Lung microvascular endothelial cell (primary cell): ENCODE measurements around the gene YIF1A. TPM values are rescaled to one million over a fixed set of nuclear protein-coding genes. Genes with fewer than 3 reads are reported as not detected.
"Not testable (repeated sequence)": the region's sequence is repeated elsewhere in the genome, so short reads cannot be mapped to it uniquely, and the experiment has no call there.

Experiments
- DNase-seq, 2 donors: peaks; one replicate each; pipeline versions ENCODE4 v3.0.0 to v3.0.0-alpha.2; 2010; ENCODE audit warnings: low read depth in 2 of 2
- total RNA-seq: library from RNA; depleted of rRNA; stranded (reverse); fragments of >200 nt; gene quantifications from 2 replicates; pipeline ENCODE4 v1.2.1, GENCODE V29; 2014

Gene YIF1A
- total RNA-seq, 1 donor from 2014 or later, result 136 TPM

DNA sequence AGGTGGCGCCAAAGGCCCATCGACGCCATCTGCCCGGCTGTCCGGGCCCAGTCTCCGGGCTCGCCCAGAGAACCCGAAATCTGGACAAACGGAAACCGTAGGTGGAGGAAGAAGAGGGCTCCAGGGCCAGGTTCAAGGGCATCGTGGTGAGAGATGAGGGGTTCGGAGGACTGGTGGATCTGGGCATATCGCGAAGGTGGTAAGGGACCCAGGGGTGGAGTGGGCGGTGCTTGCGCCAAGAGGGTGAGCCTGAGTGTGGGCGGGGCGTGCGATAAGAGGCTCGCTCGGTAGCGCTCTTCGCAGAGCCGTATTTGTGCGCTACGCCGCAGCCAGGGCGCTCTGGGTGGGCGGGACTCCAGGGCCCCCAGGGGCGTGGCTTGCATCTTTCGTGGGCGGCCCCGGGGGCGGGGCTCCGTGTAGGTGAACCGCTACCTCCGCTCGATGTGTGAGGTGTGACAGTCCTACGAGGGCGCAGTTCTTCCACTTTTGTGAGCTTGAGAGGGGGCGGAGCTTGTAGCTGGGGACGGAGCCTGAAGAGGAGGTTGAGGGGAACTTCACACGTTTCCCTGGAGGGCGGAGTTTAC is 23.1 kb upstream of the YIF1A start:
- DNase-seq, result peak; percentile 94 to 95

DNA sequence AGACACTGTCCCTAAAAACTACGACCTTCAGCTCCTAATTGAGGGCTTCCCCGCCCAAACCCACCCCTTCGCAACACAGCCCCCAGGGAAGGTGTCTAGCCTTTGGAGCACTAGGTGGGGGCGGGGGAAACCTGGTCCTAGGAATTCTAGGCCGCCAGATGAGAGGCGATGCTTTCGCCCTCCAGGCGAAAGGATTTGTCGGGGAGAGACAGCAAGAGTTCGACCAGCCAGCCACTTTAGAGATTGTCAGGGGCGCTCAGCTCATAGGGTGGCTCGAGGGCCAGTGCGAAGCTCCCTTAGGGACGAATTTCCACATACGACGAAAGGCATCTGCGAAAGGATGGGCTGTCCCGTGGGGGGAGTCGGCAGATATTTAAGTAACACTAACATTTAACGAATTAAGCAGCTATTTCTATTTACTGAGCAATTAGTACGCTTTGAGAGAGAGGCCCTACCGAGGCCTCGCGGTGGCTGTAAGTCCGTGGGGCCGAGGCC is 22.6 kb upstream of the YIF1A start:
- no peak for DNase-seq

DNA sequence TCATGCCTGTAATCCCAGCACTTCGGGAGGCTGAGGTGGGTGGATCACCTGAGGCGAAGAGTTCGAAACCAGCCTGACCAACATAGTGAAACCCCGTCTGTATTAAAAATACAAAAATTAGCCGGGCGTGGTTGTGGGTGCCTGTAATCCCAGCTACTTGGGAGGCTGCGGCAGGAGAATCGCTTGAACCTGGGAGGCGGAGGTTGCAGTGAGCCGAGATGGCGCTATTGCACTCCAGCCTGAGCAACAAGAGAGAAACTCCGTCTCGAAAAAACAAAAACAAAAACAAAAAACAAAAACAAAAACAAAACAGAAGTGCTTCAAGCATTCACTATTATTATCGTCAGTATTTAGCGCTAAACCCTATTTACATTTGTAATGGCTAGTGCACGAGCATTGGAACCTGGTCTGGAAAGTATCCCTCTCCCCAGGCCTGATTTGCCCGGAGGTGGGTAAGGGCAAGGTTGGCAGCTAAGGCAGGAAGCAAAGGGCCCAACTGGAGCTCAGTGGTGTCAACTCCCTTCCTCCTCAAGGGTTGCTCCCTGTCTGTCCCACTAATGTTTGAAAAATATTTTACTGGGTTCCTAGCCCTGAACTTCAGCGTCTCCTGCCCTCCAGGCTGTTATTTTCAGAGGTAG is 22.0 kb upstream of the YIF1A start:
- not testable (repeated sequence) for DNase-seq

DNA sequence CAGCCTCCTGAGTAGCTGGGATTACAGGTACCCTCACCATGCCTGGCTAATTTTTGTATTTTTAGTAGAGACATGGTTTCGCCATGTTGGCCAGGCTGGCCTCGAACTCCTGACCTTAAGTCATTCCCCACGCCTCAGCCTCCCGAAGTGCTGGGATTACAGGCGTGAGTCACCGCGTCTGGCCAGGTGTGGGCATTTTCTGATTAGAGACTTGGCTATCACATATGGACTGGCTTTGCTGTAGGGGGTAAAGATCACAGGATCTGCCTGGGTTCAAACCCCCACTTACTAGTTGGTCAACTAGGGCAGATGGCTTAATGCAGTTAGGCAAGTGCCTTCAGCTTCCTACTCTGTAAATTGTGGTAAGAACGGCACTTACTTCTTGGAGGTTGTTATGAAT is 21.4 kb upstream of the YIF1A start:
- no peak for DNase-seq

DNA sequence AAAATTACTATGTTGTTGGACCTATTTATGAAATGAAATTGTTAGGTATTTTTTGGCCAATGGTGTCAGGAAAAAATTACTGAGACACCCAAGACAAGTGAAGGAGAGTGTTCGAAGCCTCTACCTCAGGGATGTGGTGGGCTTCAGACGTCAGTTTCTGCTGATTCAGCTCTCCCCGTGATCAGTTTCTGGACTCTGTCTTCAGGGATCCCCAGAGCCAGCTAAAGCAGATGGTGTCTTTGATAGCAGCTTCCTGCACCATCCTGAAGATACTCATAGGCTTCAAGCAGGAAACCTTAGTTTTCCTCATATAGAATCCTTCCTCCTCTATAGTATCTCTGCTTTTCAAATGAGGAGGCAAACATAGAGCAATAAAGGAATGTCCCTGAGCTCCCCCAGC is 20.5 kb upstream of the YIF1A start:
- DNase-seq, result no peak

DNA sequence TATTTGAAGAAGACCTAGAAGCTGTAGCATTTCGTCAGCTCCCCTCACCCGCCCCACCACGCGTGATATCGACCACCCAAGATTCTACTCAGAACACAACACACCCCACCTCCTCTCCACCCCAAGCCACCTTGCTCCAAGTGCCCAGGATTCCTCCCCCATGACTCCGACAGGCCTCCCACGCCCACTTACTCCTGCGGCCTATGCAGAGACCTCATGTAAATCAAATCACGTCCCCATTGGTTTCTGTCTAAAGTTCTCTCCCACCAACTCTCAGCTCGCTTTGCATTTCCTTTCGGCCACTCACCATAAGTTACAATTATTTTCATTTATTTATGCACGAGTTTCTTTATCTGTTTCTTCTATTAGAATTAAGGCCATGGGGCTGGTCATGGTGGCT is 13.7 kb upstream of the YIF1A start:
- DNase-seq, result no peak

DNA sequence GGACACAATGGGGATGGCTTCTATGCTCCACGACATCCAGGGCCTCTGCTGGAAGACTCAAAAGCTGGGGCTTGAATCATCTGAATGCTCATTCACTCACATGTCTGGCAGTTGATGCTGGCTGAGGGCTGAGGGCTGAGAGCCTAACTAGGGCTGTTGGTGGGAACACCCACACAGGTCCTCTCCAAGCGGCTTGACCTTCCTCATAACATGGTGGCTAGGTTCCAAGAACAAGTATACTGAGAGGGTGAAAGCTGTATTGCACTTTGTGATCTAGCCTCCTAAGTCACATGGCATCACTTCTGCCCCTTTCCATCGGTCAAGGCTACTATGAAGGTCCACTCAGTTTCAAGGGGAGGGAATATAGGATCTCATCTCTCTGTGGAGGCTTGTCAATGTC is 10.2 kb upstream of the YIF1A start:
- no peak for DNase-seq

DNA sequence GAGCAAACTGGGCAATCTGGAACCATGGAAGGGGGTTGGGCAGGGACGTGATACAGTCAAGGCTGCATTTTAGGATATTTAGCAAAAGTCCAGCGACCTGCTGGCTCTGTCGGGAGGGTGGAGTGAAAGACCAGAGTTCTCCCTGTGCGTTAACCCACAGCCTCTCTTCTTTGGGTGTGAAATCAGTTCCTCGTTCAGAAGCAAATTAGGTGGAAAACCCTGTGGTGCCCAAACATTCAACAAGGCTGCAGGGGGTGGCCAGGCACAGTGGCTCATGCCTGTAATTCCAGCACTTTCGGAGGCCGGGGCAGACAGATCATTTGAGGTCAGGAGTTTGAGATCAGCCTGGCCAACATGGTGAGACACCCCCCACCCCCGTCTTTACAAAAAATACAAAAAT is 8.7 kb upstream of the YIF1A start:
- no peak for DNase-seq

DNA sequence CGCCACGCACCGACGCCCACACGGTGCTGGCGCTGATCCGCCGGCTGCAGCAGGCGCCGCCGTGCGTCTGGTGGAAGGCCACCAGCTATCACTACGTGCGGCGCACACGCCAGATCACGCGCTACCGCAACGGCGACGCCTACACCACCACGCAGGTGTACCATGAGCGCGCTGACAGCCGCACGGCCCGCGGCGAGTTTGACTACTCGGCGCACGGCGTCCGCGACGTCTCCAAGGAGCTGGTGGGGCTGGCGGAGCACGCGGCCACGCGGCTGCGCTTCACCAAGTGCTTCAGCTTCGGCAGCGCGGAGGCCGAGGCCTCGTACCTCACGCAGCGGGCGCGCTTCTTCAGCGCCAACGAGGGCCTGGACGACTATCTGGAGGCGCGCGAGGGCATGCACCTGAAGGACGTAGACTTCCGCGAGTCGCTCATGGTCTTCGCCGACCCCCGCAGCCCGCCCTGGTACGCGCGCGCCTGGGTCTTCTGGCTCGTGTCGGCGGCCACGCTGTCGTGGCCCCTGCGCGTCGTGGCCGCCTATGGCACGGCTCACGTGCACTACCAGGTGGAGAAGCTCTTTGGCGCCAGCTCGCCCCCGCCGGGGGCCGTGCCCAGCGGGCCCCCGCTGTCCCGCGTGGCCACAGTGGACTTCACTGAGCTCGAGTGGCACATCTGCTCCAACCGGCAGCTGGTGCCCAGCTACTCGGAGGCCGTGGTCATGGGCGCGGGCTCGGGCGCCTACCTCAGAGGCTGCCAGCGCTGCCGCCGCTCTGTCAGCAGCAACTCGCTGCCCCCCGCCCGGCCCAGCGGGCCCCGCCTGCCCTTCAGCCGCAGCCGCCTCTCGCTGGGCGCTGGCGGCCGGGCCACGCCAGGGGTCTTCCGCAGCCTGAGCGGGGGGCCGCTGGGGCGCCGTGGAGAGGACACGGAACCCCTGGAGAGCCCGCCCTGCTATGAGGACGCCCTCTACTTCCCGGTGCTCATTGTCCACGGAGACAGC is 6.0 kb upstream of the YIF1A start:
- no peak for DNase-seq

DNA sequence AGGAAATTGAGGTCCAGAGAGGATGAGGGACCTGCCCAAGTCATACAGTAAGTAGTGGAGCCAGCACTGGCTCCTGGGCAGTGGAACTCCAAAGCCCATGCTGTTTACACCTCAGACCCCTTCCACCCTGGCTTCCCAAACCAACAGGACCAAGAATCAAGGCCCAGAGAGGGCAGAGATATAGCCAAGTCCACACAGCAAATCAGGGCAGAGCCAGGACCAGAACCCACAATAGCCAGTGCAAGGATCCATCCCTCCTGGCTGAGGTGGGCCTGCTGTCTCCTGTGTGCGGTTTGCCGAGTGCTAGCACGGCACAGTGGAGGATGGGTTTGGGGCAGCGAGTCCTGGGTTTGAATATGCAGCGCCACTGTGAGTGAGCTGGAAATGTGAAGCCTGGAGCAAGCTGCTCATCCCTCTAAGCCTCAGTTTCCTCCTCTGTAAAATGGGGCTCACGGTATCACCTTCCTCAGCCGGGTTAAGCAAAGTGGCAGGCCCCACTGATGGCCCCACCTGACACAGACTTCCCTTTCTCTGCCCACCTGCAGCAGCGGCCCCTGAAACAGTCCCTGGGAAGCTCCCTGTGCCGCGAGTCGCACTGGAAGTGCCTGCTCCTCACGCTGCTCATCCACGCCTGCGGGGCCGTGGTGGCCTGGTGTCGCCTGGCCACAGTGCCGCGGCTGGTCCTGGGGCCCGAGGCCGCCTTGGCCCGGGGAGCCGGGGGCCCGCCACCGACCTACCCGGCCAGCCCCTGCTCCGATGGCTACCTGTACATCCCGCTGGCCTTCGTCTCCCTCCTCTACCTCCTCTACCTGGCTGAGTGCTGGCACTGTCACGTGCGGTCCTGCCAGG is 5.1 kb upstream of the YIF1A start:
- DNase-seq, result no peak

DNA sequence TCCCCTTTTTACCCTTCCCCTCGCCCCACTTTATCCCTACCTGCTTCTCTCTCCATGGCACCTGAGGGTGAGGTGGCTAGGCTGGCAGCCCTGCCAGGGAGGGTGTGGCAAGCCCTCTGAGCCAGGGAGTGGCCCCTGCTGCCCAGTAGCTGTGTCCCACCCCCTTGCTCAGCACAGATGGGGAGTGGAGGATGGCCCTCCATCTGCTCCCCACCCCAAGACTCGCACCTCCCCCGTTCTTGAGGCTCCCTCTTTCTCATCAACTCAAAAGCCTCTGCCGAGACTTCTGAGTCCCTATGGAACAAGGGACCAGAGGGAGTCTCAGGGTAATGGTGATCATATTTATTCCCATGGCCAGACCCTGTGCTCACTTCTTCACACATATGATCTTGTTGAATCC is 4.4 kb upstream of the YIF1A start:
- no peak for DNase-seq

DNA sequence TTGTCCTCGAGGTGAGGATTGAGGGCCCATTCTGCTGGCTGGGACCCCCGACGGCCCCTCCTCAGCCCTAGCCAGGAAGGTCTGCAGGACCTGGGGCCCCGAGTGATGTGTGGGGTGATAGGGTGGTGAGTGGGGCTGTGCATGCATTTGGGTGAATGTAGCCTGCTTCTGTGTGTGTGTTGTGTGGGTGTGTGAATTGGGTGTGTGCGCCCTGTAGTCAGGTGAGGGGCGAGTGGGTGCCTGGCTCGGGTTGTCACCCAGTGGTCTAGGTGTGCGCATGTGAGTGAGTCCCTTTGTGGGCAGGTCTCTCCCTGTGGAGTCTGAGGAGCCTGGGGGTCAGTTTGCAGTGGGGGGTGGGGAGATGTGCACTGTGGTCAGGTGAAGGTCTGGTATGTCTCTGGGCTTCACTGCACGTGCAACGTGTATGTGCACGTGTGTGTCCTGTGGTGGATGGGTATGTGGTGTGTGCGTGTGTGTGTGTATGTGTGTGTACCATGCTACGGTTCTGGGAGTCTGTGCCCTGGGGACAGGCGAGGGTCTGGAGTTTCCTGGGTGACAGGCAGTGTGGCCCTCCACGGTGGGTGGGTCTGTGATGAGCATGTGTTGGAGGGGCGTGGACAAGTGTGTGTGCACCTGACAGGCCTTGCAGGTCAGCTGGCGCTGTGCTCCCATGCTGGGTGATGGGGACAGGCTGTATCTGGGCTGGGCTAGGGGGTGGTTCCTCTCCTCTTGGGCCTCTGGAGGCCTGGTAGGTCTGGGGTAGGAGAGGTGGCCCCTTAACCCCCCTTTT is 3.8 kb upstream of the YIF1A start:
- no peak for DNase-seq

DNA sequence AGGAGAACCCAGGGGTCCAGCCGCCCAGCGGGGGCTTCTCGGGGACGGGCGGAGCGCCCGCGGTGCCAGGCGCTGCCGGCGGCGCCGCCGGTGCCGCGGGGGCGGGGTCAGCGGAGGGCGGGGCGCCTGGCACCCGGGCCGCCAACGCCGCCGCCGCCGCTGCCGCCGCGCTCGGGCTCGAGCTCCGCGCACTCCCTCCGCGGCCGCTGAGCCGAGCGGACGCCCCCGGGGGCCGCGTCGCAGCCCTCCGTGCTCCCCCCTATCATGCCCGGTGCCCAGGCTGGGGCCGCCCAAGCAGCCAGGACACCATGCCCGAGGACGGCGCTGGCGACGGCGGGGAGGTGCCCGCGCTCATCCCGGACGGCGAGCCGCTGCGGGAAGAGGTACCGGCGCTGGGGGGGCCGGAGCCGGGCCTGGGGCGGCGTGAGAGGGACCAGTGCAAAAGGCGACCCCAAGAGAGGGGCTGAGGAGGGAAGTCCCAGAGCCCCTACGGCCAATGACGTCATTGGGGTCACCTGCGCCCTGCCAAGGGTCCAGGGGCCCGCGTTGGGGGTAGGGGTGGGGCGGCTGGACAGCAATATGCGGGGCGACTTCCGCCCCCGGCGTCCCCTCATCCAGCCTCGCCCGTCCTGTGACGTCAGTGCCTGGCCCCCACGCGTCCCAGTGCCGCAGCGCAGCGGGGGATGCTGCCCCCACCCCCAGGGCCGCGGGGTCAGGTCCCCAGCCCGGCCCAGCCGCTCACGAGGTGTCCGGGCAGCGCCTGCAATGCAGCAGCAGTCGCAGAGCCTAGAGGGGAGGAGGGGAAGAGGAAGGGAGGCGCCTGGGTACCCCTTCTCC is 3.0 kb upstream of the YIF1A start, which contains the start of gene TMEM151A:
TSS of gene TMEM151A (plus strand) at position 189 of the 837 bp plus-strand sequence. CDS start at position 309, 120 bp downstream.
- DNase-seq, result no peak

DNA sequence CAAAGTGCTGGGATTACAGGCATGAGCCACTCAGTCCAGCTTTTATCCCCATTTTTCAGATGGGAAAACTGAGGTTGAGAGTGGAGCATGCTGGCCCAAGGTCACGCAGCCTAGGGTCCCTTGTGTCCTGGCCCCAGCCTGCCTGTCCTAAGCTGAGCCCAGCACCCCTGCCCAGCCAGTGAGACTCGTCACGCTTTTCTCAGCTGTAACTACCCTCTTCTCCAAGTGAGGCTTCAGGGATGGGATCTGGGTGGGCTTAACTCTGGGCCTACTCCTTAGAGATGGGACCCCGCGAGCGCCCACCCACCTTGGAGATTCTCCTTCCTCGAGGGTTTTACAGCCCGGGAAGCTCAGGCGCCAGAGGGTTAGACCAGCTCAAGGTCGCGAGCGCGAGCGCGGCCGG is 2.4 kb upstream of the YIF1A start:
- no peak for DNase-seq

DNA sequence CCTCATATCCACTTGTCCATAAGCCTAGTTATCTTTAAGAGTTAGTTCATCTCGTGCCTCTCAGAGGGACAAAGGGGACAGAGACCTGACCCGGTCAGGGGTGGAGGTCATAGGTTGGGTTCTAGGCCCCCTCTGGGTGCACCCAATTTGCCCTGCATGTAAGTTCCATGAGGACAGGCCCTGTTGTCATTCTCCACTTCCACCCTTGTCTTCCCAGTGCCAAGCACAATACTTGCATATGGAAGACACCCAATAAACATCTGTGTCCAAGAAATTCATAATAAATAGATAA is 1.3 kb upstream of the YIF1A start:
- DNase-seq, result no peak

DNA sequence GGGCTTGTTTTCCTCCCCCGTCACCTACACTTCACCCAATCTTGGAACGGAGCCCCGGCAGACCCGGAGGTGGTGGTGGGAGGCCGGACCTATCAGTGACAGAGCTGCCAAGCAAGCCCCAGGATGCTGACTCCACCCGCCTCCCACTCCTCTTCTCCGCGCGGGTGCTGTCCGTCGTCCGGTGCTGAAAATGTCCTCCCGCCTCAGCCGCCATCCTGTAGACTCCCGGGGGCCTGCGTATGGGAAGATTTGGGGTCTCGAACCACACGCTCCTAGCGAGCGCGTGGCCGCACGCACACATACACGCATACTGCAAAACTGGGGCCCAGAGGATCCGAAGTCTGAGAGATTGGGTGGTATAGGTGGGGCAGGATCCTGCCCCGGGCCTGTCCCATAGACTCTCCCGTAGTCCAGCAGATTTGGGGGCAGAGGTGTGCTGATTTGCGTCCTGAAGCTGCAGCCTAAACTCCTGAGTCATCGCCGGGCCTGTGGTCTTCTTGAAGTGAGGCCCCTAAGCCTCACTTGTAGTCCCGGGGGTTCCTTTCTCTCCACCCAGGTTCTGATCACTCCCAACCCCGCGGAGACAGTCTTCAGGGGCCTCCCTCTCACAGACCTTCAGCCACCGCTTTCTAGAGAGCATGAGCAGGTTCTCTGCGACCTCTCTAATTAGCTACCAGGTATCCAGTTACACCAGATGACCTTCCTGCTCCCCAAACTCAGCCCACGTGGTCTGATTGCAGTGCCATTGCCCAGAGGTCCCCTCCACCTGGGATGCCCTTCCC is 796 bp upstream of the YIF1A start:
- peak; percentile 77 to 80 for DNase-seq

DNA sequence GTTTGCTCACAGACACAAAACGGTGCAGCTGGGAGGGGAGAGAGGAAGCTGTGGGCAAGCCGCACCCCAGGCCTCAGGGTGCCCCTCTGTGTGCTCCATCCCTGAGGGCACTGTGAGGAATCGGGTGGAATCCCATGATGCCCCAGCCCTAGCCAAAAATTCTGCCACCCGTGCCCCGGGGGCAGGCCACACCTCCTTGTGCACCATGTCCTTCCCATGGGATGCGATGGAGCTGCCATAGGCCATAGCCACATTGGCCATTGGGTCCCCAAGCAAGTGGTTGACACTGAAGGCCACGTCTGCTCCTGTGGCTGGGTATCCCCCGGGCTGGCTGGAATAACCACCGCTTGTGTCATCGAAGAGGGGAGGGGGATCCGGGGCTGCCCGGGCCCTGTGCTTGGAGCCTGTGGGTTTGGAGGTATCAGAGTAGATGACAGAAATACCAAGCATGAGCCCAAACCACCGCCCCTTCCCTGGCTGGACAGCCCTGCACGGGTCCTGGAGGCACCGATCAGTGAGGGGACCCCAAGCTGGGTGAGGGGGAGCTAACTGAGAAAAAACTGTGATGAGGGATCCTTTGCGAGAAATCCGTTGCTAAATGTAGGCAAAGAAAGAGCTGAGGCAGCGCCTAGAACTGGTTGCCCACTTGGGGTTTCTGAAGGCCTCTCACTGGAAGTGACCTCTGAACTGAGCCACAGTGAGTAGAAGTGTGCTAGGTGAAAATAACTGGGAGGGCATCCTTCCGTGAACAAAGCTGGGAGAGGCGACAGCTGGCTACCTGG is 863 bp downstream of the YIF1A start:
- DNase-seq, result no peak

DNA sequence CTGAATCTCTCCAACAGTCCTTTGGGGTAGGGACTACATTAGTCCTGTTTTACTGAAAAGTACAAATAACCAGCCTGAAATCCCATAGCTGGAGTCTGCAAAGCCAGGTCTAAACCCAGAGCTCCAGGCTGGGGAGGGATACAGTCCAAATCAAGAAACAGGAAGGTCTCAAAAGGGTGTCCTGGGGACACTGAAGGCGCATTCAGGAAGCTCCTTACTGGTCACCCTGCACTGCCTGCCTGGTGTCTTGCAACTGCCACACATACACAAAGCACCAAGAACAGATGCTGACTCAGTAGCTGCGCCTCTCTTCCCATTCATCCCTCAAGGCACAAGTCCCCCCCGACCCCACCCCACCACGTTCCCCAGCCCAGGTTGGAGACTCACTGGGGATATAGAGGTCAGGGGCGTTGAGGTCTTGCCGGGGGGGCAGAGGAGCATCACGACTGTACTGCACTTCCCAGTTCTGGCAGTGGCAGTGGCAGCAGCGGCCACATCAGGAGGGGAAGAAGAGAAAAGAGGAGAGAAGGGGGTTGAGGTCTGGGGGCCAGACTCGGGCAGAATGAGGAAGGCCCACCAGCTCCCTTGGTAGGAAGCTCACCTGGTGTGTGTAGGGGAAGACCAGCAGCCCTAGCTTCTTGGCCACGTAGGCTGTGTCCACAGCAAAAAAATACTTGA is 1.6 kb downstream of the YIF1A start:
- DNase-seq, result no peak
